ENCODE measurements around the gene PTPRN2. TPM values are rescaled to one million over a fixed set of nuclear protein-coding genes. Genes with fewer than 3 reads are reported as not detected.
A peak's percentile ranks its signal among the peaks of the same experiment; 100 is the strongest.

The PTPRN2 gene
- total RNA-seq, 2 experiments from 2014 or later = 4.7 to 4.8 TPM

- ChIA-PET CTCF (no interaction called here), POLR2A (interaction anchor here (0.9 to 1.2 kb wide), 2 partner anchors 36 to 86 kb away, joined by 3 to 9 read pairs; no protein-coding TSS in a partner anchor)
- no peaks in the 10 kb centered on the region for H3K9me3 Mint-ChIP-seq
- DNase-seq = no peak
- peak overlapping the region; percentile 72 for H3K27ac Mint-ChIP-seq
- peak overlapping the region; percentile 61 for H3K4me3 Mint-ChIP-seq
- peaks cover 16% of the 10 kb centered on the region for H3K27me3 Mint-ChIP-seq
- peaks cover 3% of the 10 kb centered on the region for H3K36me3 Mint-ChIP-seq (ENCODE audit: low read depth)
- peaks cover 35% of the 10 kb centered on the region for H3K4me1 Mint-ChIP-seq
These were observed 1010.6 kb downstream of the PTPRN2 start for GRCh38 chr7:157577061-157577460.

GRCh38 chr7:157576415-157576814 is 1011.2 kb downstream of the PTPRN2 start:
- peak; percentile 71 for DNase-seq
- CTCF ChIA-PET = no interaction called here
- Mint-ChIP-seq H3K27me3 (peaks cover 16% of the 10 kb centered on the region), H3K4me1 (peaks cover 35% of the 10 kb centered on the region), H3K9me3 (no peaks in the 10 kb centered on the region), H3K36me3 (ENCODE audit: low read depth) (peaks cover 3% of the 10 kb centered on the region), H3K27ac (peak overlapping the region; percentile 72), H3K4me3 (peak overlapping the region; percentile 61)
- POLR2A ChIA-PET = interaction anchor here (0.9 to 1.2 kb wide), 2 partner anchors 36 to 85 kb away, joined by 3 to 9 read pairs; no protein-coding TSS in a partner anchor

GRCh38 chr7:157575777-157576176 is 1011.8 kb downstream of the PTPRN2 start:
- H3K27ac Mint-ChIP-seq = peak overlapping the region; percentile 14
- ChIA-PET CTCF (no interaction called here), POLR2A (no interaction called here)
- peak overlapping the region; percentile 61 for H3K4me3 Mint-ChIP-seq
- H3K36me3 Mint-ChIP-seq (ENCODE audit: low read depth) = peaks cover 3% of the 10 kb centered on the region
- peaks cover 16% of the 10 kb centered on the region for H3K27me3 Mint-ChIP-seq
- no peaks in the 10 kb centered on the region for H3K9me3 Mint-ChIP-seq
- peaks cover 35% of the 10 kb centered on the region for H3K4me1 Mint-ChIP-seq
- no peak for DNase-seq

- Mint-ChIP-seq H3K27me3 (peaks cover 17% of the 10 kb centered on the region), H3K27ac (no peak overlapping the region), H3K4me1 (peaks cover 41% of the 10 kb centered on the region), H3K9me3 (no peaks in the 10 kb centered on the region), H3K36me3 (ENCODE audit: low read depth) (peaks cover 3% of the 10 kb centered on the region), H3K4me3 (no peak overlapping the region)
- ChIA-PET POLR2A (no interaction called here), CTCF (no interaction called here)
- DNase-seq = no peak
These were observed 1012.6 kb downstream of the PTPRN2 start for GRCh38 chr7:157574914-157575586.

- no peak for DNase-seq
- CTCF ChIA-PET = no interaction called here
- Mint-ChIP-seq H3K4me3 (no peak overlapping the region), H3K27ac (peak overlapping the region; percentile 0), H3K4me1 (peaks cover 49% of the 10 kb centered on the region), H3K9me3 (no peaks in the 10 kb centered on the region), H3K27me3 (peaks cover 14% of the 10 kb centered on the region), H3K36me3 (ENCODE audit: low read depth) (peaks cover 3% of the 10 kb centered on the region)
- POLR2A ChIA-PET = no interaction called here
These were observed 1013.4 kb downstream of the PTPRN2 start for GRCh38 chr7:157574120-157574825.

- Mint-ChIP-seq H3K27ac (no peak overlapping the region), H3K4me1 (peaks cover 58% of the 10 kb centered on the region), H3K4me3 (no peak overlapping the region), H3K9me3 (no peaks in the 10 kb centered on the region), H3K36me3 (ENCODE audit: low read depth) (peaks cover 3% of the 10 kb centered on the region), H3K27me3 (peaks cover 10% of the 10 kb centered on the region)
- no peak for DNase-seq
- CTCF ChIA-PET = no interaction called here
- POLR2A ChIA-PET = no interaction called here
These were observed 1014.4 kb downstream of the PTPRN2 start for GRCh38 chr7:157573244-157573643.

GRCh38 chr7:157572622-157573021 is 1015.0 kb downstream of the PTPRN2 start:
- Mint-ChIP-seq H3K4me1 (peaks cover 64% of the 10 kb centered on the region), H3K27me3 (peaks cover 10% of the 10 kb centered on the region), H3K9me3 (no peaks in the 10 kb centered on the region), H3K4me3 (no peak overlapping the region), H3K36me3 (ENCODE audit: low read depth) (peaks cover 3% of the 10 kb centered on the region), H3K27ac (no peak overlapping the region)
- no peak for DNase-seq
- CTCF ChIA-PET = no interaction called here
- POLR2A ChIA-PET = no interaction called here

- Mint-ChIP-seq H3K27me3 (peaks cover 8% of the 10 kb centered on the region), H3K4me3 (peak overlapping the region; percentile 38), H3K4me1 (peaks cover 55% of the 10 kb centered on the region), H3K36me3 (ENCODE audit: low read depth) (peaks cover 2% of the 10 kb centered on the region), H3K27ac (peak overlapping the region; percentile 80), H3K9me3 (no peaks in the 10 kb centered on the region)
- DNase-seq = peak; percentile 28
- CTCF ChIA-PET = no interaction called here
- POLR2A ChIA-PET = no interaction called here
These were observed 1017.0 kb downstream of the PTPRN2 start for GRCh38 chr7:157570531-157571200.

- Mint-ChIP-seq H3K9me3 (no peaks in the 10 kb centered on the region), H3K36me3 (ENCODE audit: low read depth) (peaks cover 2% of the 10 kb centered on the region), H3K4me1 (peaks cover 50% of the 10 kb centered on the region), H3K4me3 (peak overlapping the region; percentile 38), H3K27ac (peak overlapping the region; percentile 80), H3K27me3 (peaks cover 5% of the 10 kb centered on the region)
- ChIA-PET CTCF (no interaction called here), POLR2A (no interaction called here)
- DNase-seq = no peak
These were observed 1017.7 kb downstream of the PTPRN2 start for GRCh38 chr7:157569967-157570366.

GRCh38 chr7:157568770-157569584 is 1018.6 kb downstream of the PTPRN2 start:
- CTCF ChIA-PET = interaction anchor here (1.3 kb wide), 1 partner anchor 137 kb away, joined by 3 read pairs; no protein-coding TSS in a partner anchor
- POLR2A ChIA-PET = interaction anchor here (1.0 to 1.2 kb wide), 2 partner anchors 44 to 98 kb away, joined by 4 to 6 read pairs; no protein-coding TSS in a partner anchor
- H3K36me3 Mint-ChIP-seq (ENCODE audit: low read depth) = peaks cover 4% of the 10 kb centered on the region
- H3K9me3 Mint-ChIP-seq = peaks cover 4% of the 10 kb centered on the region
- H3K27me3 Mint-ChIP-seq = peaks cover 4% of the 10 kb centered on the region
- peak; percentile 71 for DNase-seq
- peak overlapping the region; percentile 80 for H3K27ac Mint-ChIP-seq
- peak overlapping the region; percentile 93 for H3K4me3 Mint-ChIP-seq
- peaks cover 49% of the 10 kb centered on the region for H3K4me1 Mint-ChIP-seq

GRCh38 chr7:157568106-157568769 is 1019.4 kb downstream of the PTPRN2 start:
- ChIA-PET CTCF (interaction anchor here (1.3 kb wide), 1 partner anchor 136 kb away, joined by 3 read pairs; no protein-coding TSS in a partner anchor), POLR2A (interaction anchor here (1.0 to 1.2 kb wide), 2 partner anchors 45 to 97 kb away, joined by 4 to 6 read pairs; no protein-coding TSS in a partner anchor)
- Mint-ChIP-seq H3K36me3 (ENCODE audit: low read depth) (peaks cover 4% of the 10 kb centered on the region), H3K27ac (peak overlapping the region; percentile 80), H3K9me3 (peaks cover 4% of the 10 kb centered on the region), H3K27me3 (peaks cover 4% of the 10 kb centered on the region), H3K4me1 (peaks cover 42% of the 10 kb centered on the region), H3K4me3 (peak overlapping the region; percentile 93)
- DNase-seq = no peak

- Mint-ChIP-seq H3K27me3 (peaks cover 4% of the 10 kb centered on the region), H3K4me1 (peaks cover 38% of the 10 kb centered on the region), H3K4me3 (peak overlapping the region; percentile 93), H3K36me3 (ENCODE audit: low read depth) (peaks cover 4% of the 10 kb centered on the region), H3K27ac (no peak overlapping the region), H3K9me3 (peaks cover 4% of the 10 kb centered on the region)
- CTCF ChIA-PET = no interaction called here
- POLR2A ChIA-PET = no interaction called here
- no peak for DNase-seq
These were observed 1020.0 kb downstream of the PTPRN2 start for GRCh38 chr7:157567666-157568065.
